ENCODE results near the gene FAM193A.

FAM193A gene

GRCh38 chr4:2595436-2595835, 59.0 kb downstream of the FAM193A start (continued):
- no peak for TF ChIP-seq ZNF70 (CRISPR knock-in tag; IDR thresholded peaks at IDR 0.05)
- TF ChIP-seq TOX (CRISPR knock-in tag; IDR thresholded peaks at IDR 0.05; ENCODE audit: borderline replicate concordance), result no peak
- no peak for TF ChIP-seq ISL1 (CRISPR knock-in tag; IDR thresholded peaks at IDR 0.05)
- no peak for TF ChIP-seq BACH2 (CRISPR knock-in tag; IDR thresholded peaks at IDR 0.05; ENCODE audit: borderline replicate concordance)
- no peak for TF ChIP-seq CSDC2 (CRISPR knock-in tag; IDR thresholded peaks at IDR 0.05)

GRCh38 chr4:2595952-2596552, 59.6 kb downstream of the FAM193A start:
- no peak for TF ChIP-seq POU6F1 (CRISPR knock-in tag; IDR thresholded peaks at IDR 0.05; ENCODE audit: borderline replicate concordance, low read depth)
- no peak for TF ChIP-seq ISL1 (CRISPR knock-in tag; IDR thresholded peaks at IDR 0.05)
- ATAC-seq, result no peak

- TF ChIP-seq PATZ1 (CRISPR knock-in tag; IDR thresholded peaks at IDR 0.05; ENCODE audit: borderline replicate concordance) (no peak), ZNF70 (CRISPR knock-in tag; IDR thresholded peaks at IDR 0.05) (no peak), CSRNP3 (CRISPR knock-in tag; IDR thresholded peaks at IDR 0.05) (no peak), TCF4 (CRISPR knock-in tag; IDR thresholded peaks at IDR 0.05; ENCODE audit: borderline replicate concordance) (no peak), BACH2 (CRISPR knock-in tag; IDR thresholded peaks at IDR 0.05; ENCODE audit: borderline replicate concordance) (no peak), POU6F1 (CRISPR knock-in tag; IDR thresholded peaks at IDR 0.05; ENCODE audit: borderline replicate concordance, low read depth) (no peak), ESRRG (CRISPR knock-in tag; IDR thresholded peaks at IDR 0.05) (no peak), ZNF8 (CRISPR knock-in tag; IDR thresholded peaks at IDR 0.05) (no peak), TOX (CRISPR knock-in tag; IDR thresholded peaks at IDR 0.05; ENCODE audit: borderline replicate concordance) (no peak), ZNF565 (CRISPR knock-in tag; conservative IDR thresholded peaks at IDR 0.05; ENCODE audit: low read depth) (no peak), ZFP30 (CRISPR knock-in tag; IDR thresholded peaks at IDR 0.05) (no peak), CREB5 (CRISPR knock-in tag; IDR thresholded peaks at IDR 0.05; ENCODE audit: low read depth) (no peak), ISL1 (CRISPR knock-in tag; IDR thresholded peaks at IDR 0.05) (no peak), ZFP3 (CRISPR knock-in tag; IDR thresholded peaks at IDR 0.05) (no peak), TSHZ2 (CRISPR knock-in tag; IDR thresholded peaks at IDR 0.05) (no peak)
- no peak for ATAC-seq
These were observed 60.2 kb downstream of the FAM193A start for GRCh38 chr4:2596611-2597010.
